SIG-M5 (cell line): Measurements from ENCODE around the gene TMEM108.

ENCODE experiments used
- DNase-seq: peaks from one replicate; lab custom pipeline; 2025; lab: John Stamatoyannopoulos, UW

TMEM108 gene

GRCh38 chr3:133386876-133387275, 348.7 kb downstream of the TMEM108 start:
- no peak for DNase-seq

DNA sequence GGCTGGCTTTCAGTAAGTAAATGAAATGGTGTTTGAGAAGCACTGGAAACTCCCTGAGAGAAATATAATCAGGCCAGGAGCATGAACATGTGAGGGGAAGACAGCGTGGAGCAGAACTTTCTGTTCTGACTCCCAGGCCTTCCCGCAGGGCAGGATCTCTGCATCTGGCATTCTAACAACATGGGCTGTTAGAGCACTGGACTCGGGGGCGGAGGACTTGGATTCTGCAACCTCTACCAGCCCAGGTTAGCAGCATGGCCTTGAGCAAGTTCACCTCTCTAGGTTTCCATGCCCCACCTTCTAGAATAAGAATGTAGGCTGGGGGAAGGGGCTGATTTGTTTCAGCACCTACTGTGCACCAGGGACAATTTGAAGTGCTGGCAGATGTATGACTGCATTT, 349.1 kb downstream of the TMEM108 start:
- no peak for DNase-seq

DNA sequence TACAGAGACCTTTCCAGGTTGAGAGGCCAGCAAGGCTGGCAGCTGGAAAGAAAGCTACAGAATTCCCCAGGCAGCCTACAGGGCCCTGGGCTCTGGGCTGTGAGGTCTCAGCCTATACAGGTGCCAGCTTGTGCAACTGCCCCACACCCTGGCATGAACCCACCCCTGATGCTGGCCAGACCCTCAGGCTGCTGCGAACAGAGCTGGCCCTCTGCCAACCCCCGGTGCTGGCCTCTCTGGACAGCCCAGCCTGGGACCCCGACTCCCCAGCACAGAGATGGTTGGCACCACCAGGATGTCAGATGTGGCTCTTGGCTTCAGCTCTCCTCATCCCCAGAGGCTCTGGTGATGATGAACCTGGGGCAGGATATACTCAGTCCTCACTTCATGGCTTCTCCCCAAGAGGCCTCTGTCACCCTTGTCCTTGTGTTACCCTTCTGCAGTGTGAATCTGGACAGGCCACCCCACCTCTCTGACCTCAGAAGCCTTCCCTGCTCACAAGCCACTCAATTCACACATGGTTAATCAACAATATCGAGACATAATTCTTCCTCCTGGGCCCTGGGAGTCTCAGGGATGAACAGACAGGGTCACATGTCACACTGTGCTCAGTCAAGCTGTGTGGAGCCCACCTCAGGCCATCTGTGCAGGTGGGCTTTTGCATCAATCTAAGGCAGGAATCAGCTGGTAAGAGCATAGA, 350.7 kb downstream of the TMEM108 start:
- no peak for DNase-seq

DNA sequence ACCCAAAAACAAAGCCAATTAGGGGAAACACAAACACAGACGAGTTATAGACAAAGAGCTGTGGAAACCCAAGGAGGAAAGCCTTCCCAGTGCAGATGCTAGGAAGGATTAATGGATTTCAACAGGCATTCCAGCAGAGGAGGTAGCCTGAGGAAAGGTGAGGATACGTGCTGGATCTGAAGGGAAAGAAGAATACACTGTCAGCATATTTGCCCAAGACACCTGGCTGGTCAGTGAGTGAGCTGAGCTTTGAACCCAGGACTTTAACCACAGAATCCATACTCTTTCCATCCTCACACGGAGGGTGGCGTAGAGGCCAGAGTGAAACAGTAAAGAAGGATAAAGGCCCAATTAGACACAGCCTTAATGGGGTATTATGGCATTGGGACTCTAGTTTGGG, 352.5 kb downstream of the TMEM108 start:
- no peak for DNase-seq

- no peak for DNase-seq
These were observed 355.0 kb downstream of the TMEM108 start for GRCh38 chr3:133393204-133393603.

- no peak for DNase-seq
These were observed 355.7 kb downstream of the TMEM108 start for GRCh38 chr3:133393691-133394474.

GRCh38 chr3:133394561-133395311, 356.5 kb downstream of the TMEM108 start:
- DNase-seq: no peak

DNA sequence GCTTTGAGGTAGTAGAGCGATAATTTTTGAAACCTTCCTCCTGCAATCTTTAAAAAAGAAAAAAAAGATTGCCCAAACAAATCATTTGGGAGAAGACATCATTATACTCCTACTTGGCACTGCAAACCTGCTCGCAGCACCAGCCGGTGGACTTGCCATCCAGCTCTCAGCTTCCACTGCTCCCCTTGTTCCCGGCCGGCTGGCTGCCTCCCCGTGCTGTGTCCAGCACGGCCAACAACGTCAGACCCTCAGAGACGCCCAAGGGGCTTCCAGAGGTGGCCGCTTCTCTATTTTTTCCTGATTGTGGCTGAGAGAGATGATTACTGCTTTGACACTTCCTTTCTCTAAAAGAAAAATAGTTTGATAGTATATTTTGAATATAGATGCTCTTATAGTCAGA, 358.7 kb downstream of the TMEM108 start:
- DNase-seq: no peak

- DNase-seq: no peak
These were observed 361.9 kb downstream of the TMEM108 start, which contains the start of gene BFSP2 for GRCh38 chr3:133400006-133400515. Gene BFSP2, plus strand, starts transcription at chr3:133400056. Its CDS starts 28 bp downstream, at chr3:133400084.

DNA sequence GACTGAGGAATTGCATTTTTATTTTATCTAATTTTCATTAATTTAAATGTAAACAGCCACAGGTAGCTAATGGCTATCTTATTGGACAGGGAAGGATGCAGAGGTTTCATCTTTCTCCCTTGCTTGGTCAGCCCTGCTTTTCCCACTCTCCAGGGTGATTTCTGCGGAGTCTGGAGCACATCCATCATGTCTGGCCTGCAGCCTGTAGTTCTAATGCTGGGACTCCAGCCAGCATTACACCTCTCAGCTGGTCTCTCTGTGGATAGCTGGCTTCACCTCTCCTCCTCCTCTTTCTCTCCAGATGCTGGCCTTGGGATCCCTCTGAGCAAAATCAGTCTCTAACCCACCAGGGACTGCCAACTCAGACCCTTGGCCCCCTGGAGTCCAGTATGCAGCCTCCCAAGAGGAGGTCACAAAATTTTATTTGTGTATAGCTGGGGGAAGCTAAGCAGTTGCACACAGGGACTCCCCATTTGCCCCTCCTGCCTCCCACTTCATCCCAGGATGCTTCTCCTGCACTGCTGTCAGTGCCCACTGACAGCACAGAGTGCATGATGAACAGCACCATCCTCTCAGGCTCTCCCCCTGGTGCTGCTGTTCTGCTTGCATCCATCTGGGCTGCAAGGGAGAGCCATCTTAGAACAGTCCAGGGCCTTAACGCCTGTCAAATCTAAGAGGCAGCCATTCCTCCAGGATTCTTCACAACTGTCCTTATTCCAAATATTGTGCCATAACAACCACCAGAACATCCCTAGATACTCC, 363.4 kb downstream of the TMEM108 start:
- DNase-seq: no peak

GRCh38 chr3:133404920-133405319, 366.7 kb downstream of the TMEM108 start:
- no peak for DNase-seq

DNA sequence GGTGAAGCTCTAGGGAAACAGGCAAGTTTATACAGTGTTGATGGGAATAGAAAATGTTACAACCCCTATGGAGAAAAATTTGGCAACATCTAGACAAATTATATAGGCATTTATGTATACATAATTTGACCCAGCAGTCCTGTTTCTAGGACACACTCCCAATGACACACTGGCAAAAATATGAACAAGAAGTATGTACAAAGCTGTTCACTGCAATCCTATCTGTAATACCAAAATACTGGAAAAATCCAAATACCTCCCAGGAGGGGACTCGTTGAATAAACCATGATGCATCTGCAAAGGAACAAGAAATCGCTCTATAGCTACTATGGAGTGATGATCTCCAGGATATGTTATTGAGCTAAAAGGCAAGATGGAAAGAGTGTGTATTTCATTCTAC, 370.2 kb downstream of the TMEM108 start:
- DNase-seq: no peak

- DNase-seq: no peak
These were observed 370.8 kb downstream of the TMEM108 start for GRCh38 chr3:133408961-133409360.

DNA sequence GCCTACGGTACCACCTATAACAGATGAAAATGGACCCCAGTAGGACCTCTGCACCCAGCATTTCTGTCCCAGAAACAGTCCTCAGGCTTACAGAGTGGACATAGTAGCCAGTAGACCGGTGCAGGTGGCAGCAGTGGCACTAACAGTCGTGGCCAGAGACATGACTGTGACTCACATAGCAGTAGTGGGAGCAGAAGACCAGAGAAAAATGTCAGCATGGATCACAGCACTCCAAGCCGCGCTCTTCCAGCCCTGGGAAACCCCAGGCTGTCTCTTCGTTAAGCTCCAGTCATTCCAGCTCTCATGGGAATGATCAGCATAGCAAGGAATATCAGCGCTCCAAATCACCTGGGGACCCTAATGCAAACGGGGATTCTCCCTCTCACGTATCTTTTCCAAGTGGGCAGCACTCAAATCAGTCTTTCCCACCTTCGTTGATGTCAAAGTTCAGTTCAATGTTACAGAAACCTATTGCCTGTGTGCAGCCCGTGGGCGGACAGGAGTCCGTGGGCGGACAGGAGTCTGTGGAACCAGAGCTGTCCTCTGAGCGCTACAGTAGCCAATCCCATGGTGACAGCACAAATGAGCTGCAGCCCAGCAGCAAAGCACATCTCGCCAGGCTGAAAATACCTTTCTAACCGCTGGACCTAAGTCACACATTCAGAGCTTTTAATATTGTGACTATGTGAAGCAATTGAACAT, 372.2 kb downstream of the TMEM108 start:
- no peak for DNase-seq

DNA sequence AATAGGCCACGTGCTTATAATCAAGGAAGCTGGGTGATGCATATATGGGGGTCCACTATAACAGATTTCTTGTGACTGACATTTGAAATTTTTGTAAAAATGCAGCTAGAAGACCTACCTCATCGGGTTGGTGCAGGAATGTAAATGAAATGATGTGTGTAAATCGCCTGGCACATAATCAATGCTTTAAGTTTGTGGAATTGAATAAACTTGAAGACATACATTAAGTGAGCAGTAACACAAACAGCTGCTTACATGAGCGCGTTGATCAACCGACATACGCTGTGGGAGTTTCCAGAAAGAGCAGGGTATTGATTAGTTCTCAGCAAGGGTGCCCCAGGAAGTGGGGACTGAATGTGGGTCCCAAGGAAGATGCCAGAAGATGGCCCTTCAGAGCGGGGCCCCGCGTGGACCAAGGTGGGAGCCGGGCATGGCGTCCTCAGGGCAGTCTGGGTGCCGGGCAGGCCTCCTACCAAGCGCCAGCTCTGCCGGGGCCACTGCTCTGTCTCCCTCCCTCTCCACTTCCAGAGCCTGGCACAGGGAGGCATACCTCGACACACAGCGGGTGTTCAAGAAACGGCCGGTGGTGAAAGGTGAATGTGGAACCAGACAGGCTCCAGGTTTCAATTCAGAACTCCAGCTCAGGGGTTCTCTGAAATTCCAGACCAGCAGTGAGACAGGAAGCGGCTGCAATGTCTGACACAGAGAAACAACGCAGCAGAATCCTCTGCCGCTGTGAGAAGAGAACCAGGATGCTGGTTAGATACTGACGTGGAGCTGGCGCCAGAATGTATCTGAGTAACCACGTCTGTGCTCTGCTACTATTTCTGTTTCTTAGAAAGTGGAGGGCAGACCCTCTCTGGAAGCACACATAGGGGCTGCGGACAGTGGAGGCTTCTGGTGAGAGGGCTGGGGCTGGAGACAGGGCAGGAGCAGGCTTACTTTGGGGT, 374.3 kb downstream of the TMEM108 start:
- DNase-seq: no peak

- no peak for DNase-seq
These were observed 375.2 kb downstream of the TMEM108 start for GRCh38 chr3:133413161-133414020.

DNA sequence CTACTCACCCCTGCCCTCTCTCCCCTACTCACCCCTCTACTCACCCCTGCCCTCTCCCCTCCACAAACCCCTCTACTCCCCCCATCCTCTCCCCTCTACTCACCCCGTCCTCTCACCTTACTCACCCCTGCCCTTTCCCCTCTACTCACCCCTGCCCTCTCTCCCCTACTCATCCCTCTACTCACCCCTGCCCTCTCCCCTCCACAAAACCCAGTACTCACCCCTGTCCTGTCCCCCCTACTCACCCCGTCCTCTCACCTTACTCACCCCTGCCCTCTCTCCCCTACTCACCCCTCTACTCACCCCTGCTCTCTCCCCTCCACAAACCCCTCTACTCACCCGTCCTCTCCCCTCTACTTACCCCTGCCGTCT, 375.8 kb downstream of the TMEM108 start:
- no peak for DNase-seq

- no peak for DNase-seq
These were observed 380.2 kb downstream of the TMEM108 start for GRCh38 chr3:133418361-133418760.
